ENCODE results near the gene PRR27.

GRCh38 chr4:70182517-70183167 lies 28.6 kb downstream of the PRR27 start:
- TF ChIP-seq POLR2A (IDR thresholded peaks at IDR 0.05): no peak
- TF ChIP-seq, protein P1, sequence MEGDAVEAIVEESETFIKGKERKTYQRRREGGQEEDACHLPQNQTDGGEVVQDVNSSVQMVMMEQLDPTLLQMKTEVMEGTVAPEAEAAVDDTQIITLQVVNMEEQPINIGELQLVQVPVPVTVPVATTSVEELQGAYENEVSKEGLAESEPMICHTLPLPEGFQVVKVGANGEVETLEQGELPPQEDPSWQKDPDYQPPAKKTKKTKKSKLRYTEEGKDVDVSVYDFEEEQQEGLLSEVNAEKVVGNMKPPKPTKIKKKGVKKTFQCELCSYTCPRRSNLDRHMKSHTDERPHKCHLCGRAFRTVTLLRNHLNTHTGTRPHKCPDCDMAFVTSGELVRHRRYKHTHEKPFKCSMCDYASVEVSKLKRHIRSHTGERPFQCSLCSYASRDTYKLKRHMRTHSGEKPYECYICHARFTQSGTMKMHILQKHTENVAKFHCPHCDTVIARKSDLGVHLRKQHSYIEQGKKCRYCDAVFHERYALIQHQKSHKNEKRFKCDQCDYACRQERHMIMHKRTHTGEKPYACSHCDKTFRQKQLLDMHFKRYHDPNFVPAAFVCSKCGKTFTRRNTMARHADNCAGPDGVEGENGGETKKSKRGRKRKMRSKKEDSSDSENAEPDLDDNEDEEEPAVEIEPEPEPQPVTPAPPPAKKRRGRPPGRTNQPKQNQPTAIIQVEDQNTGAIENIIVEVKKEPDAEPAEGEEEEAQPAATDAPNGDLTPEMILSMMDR (IDR thresholded peaks at IDR 0.05): no peak
